Inferior parietal cortex (tissue), 1 donor: ENCODE data around the gene TTR.

Source experiments
- DNase-seq: peaks from one replicate; pipeline ENCODE4 v3.0.0-alpha.2; 2016; ENCODE audit errors: extremely low spot score

The TTR gene

DNA sequence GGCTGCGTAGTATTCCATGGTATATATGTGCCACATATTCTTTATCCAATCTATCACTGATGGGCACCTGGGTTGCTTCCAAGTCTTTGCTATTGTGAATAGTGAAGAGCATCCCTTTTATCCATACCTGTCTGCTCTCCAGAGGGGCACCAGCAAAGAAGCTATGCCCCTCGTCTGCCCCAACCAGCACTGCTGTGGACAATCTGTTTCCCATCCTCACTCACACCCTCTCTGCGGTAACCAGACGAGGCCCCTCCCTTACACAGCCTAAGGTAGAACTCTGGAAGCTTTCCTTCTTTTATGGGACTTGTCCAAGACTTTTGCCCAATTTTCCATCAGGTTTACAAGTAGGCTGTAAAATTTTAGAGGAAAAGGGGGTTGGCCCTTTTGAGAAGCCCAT lies 24.9 kb downstream of the TTR start:
- DNase-seq = no peak

DNA sequence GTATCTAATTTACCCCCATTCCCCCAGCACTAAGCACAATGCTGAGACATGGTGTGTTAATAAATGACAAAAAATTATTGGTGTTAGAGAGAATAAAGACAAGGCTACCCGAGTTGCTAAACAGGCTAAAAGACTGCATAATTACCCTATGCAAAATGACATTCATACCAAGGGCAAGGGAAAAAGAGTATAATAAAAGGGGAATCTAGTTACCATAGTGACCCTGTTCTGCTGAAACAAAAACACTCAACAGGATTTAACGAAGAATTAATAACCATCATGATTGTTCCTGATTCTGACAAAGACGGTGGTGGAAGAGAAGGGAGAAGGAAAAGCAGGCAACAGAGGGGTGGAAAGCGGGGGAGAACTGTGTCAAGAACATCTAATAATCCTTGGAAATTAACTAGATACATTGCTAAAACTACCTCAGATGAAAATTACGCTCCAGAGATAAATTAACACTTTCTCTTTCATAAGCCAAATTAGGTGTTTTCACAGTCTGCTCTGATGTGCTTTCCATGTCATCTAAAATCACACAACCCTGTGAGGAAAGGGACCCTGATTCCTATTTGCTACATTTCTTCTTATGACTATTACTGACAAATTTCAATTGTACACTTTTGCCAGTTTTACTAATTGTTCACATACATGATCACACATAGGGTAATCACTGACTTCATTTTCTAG lies 25.5 kb downstream of the TTR start:
- no peak for DNase-seq

DNA sequence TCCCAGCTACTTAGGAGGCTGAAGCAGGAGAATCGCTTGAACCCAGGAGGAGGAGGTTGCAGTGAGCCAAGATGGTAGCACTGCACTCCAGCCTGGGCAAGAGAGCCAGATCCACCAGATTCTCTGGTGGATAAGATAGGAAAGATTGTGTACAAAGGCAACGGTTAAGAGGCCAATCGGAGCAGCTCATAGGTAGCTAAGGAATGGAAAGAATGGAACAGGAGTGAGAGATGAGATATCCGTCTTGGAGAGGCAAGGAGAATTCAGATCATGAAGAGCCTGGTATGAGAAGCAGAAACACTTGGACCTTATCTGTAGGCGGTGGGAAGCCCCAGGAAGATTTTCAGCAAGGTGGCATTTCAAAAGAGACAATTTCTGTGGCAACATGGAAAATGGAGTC lies 27.1 kb downstream of the TTR start:
- no peak for DNase-seq

DNA sequence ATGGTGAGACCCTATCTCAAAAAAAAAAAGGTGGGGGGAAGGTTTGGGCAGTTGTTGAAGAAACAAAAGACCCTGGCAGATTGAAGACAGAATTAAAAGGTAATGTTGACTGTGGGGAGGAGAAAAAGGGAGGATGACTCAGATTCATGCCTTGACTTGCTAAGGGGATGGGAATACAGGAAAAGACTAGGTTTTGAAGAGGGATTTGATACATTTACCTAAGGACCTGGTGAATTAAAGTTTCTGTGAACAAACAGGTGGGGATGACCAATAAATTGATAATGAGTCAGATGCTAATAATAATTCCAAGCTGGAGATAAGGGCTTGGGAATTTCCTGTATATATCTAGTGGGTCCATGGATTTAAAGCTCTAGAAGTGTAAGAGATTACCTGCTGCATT lies 27.6 kb downstream of the TTR start:
- DNase-seq = no peak

DNA sequence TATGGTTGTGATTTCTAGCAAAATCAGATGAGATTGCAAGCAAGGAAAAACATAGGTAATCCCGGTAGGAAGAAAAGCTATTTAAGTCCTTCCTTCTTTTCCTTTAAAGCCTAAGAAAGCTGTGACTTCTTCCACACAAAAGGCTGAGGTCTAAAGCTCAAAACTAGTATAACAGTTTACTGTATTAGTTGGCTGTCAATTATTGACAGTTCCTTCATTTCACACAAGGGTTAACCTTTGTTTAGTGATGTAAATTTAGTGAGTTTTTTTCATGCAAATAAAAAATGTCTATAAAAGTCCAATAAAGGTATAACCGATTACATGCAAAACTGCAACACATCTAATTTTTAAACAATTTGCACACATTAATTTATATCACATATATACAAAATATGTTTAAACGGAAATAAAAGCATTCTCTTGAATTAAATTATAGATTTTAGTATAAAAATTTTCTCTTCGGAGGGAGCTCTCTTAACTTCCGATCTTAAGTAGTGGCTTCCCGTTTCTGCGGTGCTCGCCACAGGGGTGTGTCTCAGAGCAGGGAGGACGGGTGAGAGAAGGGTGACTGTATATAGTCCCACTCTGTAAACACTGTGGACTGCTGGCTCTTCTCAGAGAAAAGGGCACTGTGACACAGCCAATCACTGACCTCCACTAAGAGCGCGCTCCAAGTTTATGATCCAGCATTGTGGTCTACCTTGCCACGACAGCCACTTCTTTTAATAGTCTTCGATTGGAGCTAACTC lies 33.4 kb downstream of the TTR start:
- DNase-seq = no peak

DNA sequence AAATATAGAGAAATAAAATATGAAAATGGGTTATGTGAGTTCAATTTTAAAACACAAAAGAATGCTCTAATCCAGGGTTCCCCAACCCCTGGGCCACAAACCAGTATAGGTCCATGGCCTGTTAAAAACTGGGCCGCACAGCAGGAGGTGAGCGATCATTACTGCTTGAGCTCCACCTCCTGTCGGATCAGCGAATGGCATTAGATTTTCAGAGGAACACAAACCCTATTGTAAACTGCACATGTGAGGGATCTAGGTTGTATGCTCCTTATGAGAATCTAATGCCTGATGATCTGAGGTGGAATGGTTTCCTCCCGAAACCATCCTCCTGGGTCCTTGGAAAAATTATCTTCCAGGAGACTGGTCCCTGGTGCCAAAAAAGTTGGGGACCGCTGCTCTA lies 34.7 kb downstream of the TTR start:
- no peak for DNase-seq

DNA sequence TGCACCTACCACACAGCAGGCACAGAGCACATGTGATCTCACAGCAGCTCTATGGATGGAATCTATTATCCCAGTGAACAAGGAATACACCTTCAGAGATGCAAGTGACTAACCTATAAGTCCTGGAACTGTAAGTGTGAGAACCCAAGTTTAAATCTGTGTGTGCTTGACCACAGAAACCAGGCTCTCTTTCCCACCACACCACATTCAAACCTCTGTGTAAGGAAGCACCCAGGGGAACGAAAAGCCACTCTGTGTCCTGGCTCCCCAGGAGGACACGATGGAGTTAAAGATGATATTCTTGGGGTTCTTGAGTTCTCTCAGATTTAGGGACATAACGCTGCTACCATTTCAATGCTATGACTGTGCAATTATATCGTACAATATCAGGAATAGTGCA lies 38.9 kb downstream of the TTR start:
- no peak for DNase-seq

DNA sequence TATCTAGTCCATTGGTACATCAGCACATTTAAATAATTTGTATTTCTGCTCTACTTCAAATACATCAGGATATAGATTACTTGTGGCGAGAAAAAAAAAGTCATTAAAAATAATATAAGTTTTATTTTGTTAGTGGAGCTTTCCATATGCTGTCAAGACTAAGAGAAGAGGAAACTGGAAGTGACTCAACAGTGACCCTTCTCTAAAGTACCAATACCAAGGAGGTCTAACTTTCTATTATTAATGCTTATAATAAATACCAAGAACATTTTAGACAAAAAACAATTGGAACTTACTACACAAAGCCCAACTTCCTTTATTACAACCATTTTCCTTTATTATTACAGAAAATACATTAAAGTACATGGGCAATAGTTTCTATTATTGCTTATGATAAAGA lies 39.8 kb downstream of the TTR start:
- DNase-seq = no peak

DNA sequence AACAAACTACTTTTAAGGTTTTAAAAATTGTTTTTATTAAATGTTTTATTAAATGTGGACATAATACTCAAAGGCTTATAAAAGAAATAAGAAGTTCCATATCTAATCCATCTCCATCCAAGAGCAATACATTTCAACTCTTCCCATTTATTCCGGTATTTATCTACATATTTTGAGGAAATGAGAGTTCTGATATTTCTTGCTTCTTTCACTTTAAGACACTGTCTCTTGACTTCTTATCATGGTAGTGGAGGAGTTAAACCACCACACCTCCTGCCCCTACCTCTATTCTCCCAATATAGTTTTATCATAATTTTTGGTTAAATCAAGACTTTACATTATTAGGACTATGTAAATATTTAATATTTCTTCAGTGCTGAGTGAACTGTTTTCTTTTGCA lies 40.7 kb downstream of the TTR start:
- no peak for DNase-seq

DNA sequence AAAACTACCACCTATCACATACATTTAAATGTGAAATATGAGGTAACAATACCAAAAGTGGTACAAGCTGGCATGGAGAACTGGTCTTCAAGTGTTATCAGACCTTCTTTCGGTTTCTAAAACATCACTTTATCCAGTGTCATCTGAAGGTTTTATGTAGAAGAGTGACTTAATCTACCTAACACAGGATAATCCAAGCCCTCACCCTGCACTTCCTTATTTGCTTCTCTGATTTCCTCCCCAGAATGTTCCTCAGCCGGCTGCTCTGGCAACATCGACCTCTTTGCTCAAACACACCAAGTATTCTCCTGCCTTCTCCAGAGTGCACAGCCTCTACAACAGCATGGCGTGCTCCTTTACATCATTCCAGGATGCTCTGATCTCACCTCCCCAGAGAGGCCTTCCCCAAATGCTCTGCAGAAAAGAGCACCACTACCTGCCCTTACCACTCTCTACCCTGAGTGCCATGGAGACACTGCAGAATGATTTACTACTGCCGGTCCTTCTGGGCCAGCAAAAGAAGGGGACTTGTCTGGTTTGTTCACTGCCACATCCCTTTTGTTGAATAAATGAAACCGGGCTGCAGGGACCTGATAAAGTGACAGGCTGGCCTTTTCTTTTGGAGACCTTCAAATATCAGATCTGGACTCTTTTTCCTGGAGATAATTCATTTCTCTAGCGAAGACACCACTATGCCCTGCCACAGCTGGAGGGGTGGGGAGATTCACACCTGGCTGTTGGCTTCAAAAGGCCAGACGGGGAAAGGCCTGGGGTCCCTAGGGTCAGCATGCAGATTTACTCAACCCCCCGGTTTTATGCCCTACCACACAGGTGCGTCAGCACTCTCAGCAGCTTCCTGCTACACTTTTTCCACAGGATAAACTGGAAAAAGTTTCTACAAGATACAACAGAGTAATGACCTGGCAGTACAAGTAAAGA lies 42.0 kb downstream of the TTR start:
- no peak for DNase-seq

DNA sequence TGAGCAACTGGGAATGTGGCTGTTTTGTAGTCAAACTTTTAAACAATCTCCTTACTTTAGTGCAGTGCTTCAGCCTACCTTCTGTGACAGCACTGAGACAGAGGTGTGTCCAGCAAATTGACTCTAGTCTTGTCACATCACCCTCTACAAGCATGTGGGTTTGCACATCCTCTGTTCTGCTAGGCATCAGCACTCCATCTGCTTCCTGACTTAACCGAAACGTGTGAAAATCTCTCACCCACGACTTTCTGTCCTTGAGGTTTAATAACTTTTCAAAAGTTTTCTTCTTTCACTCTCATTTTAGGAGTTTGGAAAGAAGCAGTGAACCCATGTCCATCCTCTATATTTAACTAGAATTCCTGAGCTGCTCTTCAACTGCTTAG lies 42.6 kb downstream of the TTR start:
- DNase-seq = no peak

DNA sequence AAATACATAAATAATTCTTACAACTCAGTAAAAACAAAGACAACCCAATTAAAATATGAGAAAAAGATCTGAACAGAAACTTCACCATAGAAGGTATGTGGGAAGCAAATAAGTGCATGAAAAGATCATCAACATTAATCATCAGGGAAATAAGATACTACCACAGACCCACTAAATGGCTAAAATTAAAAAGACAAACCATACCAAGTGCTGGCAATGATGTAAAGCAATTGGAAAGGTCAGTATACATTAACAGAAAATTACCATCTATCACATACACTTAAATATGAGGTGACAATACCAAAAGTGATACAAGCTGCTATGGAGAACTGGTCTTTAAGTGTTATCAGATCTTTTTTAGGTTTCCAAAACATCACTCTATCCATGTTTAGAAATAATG lies 44.7 kb downstream of the TTR start:
- DNase-seq = no peak

DNA sequence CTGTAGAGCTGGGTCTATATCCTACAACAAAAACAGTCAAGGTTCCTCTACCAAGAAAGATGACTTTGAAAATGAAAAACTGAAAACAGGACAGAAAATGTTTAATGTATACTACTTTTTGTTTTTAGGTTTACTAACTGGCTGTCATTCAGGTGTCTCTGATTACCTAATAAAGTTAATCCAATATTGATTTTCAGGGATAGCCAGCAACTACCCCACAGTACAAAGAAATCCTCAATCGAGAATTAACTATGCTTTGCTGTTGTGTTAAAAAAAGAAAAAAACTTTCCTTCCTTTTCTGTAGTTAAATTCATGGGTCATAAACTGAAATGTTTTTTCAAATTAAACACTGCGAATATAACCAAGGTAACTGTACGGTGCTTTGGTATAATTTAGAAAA lies 45.8 kb downstream of the TTR start:
- no peak for DNase-seq

DNA sequence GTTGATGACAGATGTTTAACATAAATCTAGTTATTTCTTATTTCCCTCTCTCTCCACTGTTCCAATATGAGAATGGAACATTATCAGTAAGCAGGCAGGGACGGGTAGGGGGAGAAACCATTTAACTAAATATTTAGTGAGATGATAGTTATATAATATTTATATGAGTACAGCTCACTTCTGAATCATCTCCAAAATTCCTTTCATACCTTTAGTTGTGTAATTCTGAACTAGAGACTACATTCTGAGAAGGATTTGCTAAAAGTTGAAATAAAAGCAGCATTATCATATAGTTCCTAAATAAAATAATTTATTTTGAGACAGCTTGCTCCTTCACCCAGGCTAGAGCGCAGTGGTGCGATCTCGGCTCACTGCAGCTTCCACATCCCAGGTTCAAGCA lies 51.3 kb downstream of the TTR start:
- no peak for DNase-seq

DNA sequence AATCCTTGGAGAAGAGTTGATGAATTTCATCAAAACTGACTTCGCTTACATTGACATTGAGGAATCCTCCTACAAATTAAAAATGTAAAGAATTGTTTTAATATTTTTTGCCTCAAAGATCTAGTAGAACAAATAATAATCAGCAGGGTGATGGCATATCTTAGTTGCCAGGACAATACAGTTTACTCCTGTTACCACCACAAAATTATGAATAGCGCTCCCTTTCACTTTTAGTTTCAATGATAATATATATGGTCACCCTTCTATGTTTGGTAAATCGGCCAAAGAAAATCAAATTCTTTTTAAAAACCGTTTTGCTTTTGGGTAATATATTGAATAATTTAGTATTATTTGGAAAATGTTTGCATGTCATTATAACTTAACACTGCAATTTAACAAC lies 53.7 kb downstream of the TTR start:
- no peak for DNase-seq

DNA sequence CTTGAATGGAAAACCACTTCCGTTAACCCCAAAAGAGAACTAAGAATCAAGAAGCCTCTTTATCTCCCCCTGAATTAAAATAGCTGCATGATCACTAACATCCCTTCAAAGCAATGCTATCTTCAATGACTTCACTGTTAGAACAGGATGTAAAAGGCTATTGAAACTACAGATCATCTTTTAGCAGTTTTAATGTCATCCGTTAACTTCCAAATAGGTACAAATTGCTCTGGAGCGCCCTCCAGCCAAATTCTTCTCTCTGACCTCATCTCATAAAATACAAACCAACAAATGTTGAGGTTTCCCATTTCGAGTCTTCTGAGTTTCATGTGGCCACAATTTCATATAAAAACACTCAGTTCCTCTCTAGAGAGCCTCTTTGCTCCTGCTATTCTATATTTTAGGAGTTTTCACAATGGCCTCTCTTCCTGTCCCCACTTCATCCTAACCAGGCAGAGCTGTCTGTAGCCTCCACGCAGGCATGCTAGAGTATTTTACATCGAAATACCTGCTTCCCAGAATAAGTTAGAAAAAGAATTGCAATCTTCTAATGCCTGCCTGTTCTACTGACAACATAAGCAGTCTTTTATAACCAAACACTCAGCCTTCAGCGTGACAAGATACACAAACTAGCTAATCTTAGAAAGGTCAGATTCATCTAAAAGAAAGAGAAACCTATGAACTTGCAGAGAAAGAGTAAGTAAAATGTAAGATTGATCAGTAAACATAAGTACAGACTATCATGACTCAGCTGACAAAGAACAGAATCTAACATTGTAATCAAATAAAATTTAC lies 54.9 kb downstream of the TTR start:
- DNase-seq = no peak

DNA sequence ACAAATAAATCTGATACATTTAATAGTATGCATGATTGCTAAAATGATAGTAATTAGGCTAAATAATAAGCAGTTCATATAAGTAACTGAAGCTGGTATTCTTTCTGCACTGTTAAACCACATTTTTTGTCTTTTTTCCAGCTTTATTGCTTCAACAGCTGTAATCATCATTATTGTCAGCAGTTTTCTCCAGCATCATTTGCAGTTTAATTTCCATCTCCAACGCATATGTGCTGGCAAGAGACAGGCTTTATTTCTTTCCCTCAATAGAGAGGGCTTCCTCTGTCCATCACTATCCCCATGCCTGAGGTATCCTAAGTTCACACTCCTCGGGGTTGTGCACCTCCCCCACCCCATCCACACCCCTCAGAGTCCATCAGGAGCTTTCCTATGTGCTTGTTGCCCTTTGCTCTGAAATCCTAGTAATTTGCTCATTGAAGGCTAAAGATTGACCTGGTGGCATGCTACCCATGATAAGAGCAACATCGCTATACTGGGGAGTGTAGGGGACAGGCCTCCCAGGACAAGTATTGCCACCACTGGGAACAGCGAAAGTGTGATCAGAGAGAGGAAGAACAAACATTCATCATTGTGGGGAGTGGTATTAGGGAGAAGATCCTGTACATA lies 55.6 kb downstream of the TTR start:
- no peak for DNase-seq
